Endothelial cell of umbilical vein (primary cell): ENCODE data around the gene HMGXB3. TPM values are rescaled to one million over a fixed set of nuclear protein-coding genes. Genes with fewer than 3 reads are reported as not detected.

Experiments used
- BruUV-seq: library from RNA; stranded (reverse); fragments of 400-500 nt; replicated peaks from 2 replicates; lab custom pipeline; 2021; lab: Mats Ljungman, UMichigan
- CTCF ChIA-PET: fragments of 300-600, 350-600 bp; sonication (Branson Sonifier 250); formaldehyde crosslinking; loops from one replicate; lab custom pipeline; 2021; ENCODE audit warnings: antibody characterized with exemption, inconsistent platforms; lab: Charles Lee
- POLR2A ChIA-PET: fragments of 300-600, 350-600 bp; sonication (Branson Sonifier 250); formaldehyde crosslinking; loops from one replicate; lab custom pipeline; 2021; ENCODE audit warnings: antibody characterized with exemption, inconsistent platforms; lab: Charles Lee
- DNase-seq: peaks from one replicate; pipeline ENCODE4 v3.0.0-alpha.2; 2011; ENCODE audit warnings: low read depth, low spot score
- FAIRE-seq: peaks from 2 replicates; lab custom pipeline; 2011; peaks lifted over from hg19 to GRCh38; lab: Jason Lieb, UNC
- H2AFZ ChIP-seq: 2 replicates; pipeline ENCODE4 v1.6.0; 2012; ENCODE audit warnings: low read depth, low read length, control low read depth, inconsistent platforms
- H3K27ac ChIP-seq: 2 replicates; pipeline ENCODE4 v1.5.1; 2011; ENCODE audit warnings: low read depth, mild to moderate bottlenecking, control low read depth, low read length, moderate library complexity; ENCODE audit not compliant: insufficient read depth
- H3K27me3 ChIP-seq, 2 experiments: 2 replicates each; pipeline versions ENCODE4 v1.6.0 to v1.6.1; 2011; ENCODE audit warnings: low read length in 2 of 2, mixed read lengths in 1 of 2; ENCODE audit not compliant: control insufficient read depth in 2 of 2, insufficient read depth in 2 of 2
- H3K36me3 ChIP-seq, 2 experiments: 2 replicates in 1 of 2; 3 replicates in 1 of 2; pipeline ENCODE4 v1.5.1; 2011; ENCODE audit warnings: low read length in 2 of 2, mild to moderate bottlenecking in 1 of 2, moderate library complexity in 1 of 2; ENCODE audit not compliant: control insufficient read depth in 2 of 2, insufficient read depth in 2 of 2; ENCODE audit errors: extremely low read depth in 1 of 2
- H3K4me1 ChIP-seq: 3 replicates; pipeline ENCODE4 v1.5.1; 2011; ENCODE audit warnings: mild to moderate bottlenecking, low read length; ENCODE audit not compliant: control insufficient read depth, insufficient read depth; ENCODE audit errors: extremely low read depth
- H3K4me2 ChIP-seq: 2 replicates; pipeline ENCODE4 v1.6.1; 2011; ENCODE audit warnings: low read length, control low read depth, mixed read lengths; ENCODE audit not compliant: insufficient read depth
- H3K4me3 ChIP-seq, 3 experiments: fragments of 200-600 bp in 1 of 3; sonication (generic), shearing (Covaris generic) in 1 of 3; replicated peaks in 1 of 3; 2 replicates each; pipeline ENCODE4 v1.5.1; 2011 to 2016; ENCODE audit warnings: control low read depth in 3 of 3, low read length in 3 of 3, mild to moderate bottlenecking in 2 of 3, inconsistent platforms in 1 of 3, low read depth in 1 of 3, moderate library complexity in 1 of 3; ENCODE audit not compliant: insufficient read depth in 1 of 3
- H3K79me2 ChIP-seq: 2 replicates; pipeline ENCODE4 v1.6.0; 2012; ENCODE audit warnings: low read length, inconsistent platforms; ENCODE audit not compliant: control insufficient read depth, insufficient read depth
- H3K9ac ChIP-seq: replicated peaks from 2 replicates; pipeline ENCODE3; 2011; ENCODE audit warnings: low read length, control low read depth; ENCODE audit not compliant: insufficient read depth; ENCODE audit errors: extremely low read depth
- H3K9me1 ChIP-seq: replicated peaks from 3 replicates; pipeline ENCODE4 v1.6.0; 2011; ENCODE audit warnings: mild to moderate bottlenecking, low read length; ENCODE audit not compliant: control insufficient read depth, insufficient read depth; ENCODE audit errors: extremely low read depth
- H3K9me3 ChIP-seq: replicated peaks from 2 replicates; pipeline ENCODE4 v1.5.1; 2012; ENCODE audit warnings: low read length, inconsistent platforms; ENCODE audit not compliant: control insufficient read depth, insufficient read depth
- H4K20me1 ChIP-seq: replicated peaks from 2 replicates; pipeline ENCODE3; 2011; ENCODE audit warnings: mild to moderate bottlenecking, low read length; ENCODE audit not compliant: control insufficient read depth, insufficient read depth; ENCODE audit errors: extremely low read depth
- CTCF ChIP-seq, 2 donors: IDR thresholded peaks; 1 replicate in 1 of 2; 2 replicates in 1 of 2; pipeline ENCODE4 v1.5.1; 2011; ENCODE audit warnings: low read length in 2 of 2, mild to moderate bottlenecking in 2 of 2, moderate library complexity in 2 of 2, control low read depth in 1 of 2, inconsistent platforms in 1 of 2, low read depth in 1 of 2; ENCODE audit not compliant: insufficient read depth in 1 of 2; ENCODE audit errors: extremely low read depth in 1 of 2
- MYC ChIP-seq: IDR thresholded peaks from one replicate; pipeline ENCODE4 v1.6.1; 2011; ENCODE audit warnings: mild to moderate bottlenecking, low read depth, low read length
- POLR2AphosphoS5 ChIP-seq: IDR thresholded peaks from 2 replicates; pipeline ENCODE4 v1.6.1; 2012; ENCODE audit warnings: low read depth, mild to moderate bottlenecking, control low read depth, low read length, moderate library complexity; ENCODE audit not compliant: insufficient read depth
- dilution Hi-C: fragments of 300-500 bp; cut with MboI; formaldehyde crosslinking; loops from one replicate; pipeline ENCODE4 v1.15.0; 2019; ENCODE audit warnings: low sequenced_read_pairs; ENCODE audit not compliant: extremely low pct_ligation_motif_present
- intact Hi-C: fragments of 100-400 bp; cut with micrococcal nuclease; formaldehyde crosslinking; loops from one replicate; pipeline ENCODE4 v1.10.0; 2022
- polyA plus RNA-seq, 4 experiments: library from polyadenylated mRNA; depleted of rRNA in 3 of 4; stranded (reverse) in 3 of 4; unstranded in 1 of 4; fragments of >200 nt; gene quantifications; 2 replicates each; pipeline versions ENCODE4 v1.2.1 to v1.2.3, GENCODE V29; 2011 to 2012; ENCODE audit warnings: missing spikeins in 1 of 4
- total RNA-seq: library from RNA; stranded (reverse); gene quantifications from 2 replicates; pipeline ENCODE4 v1.2.3, GENCODE V29; 2021

HMGXB3 gene
- total and polyA plus RNA-seq, 2 donors (not counting 3 experiments of a cell fraction or from before 2014, with no cell fraction given): 34.8 to 52.6 TPM

GRCh38 chr5:150075233-150075632 is 74.7 kb downstream of the HMGXB3 start:
- no peak for FAIRE-seq
- POLR2A ChIA-PET: no interaction called here

More at GRCh38 chr5:150075233-150075632, 74.7 kb downstream of the HMGXB3 start:
- Histone ChIP-seq H3K4me1 (no peaks in the 10 kb centered on the region), H3K9me3 (no peaks in the 10 kb centered on the region), H3K9ac (no peak overlapping the region), H3K4me2 (no peak overlapping the region), H3K27me3 (peaks cover 4 to 14% of the 10 kb centered on the region in 2 experiments), H3K9me1 (no peaks in the 10 kb centered on the region), H3K4me3 (no peak overlapping the region), H4K20me1 (no peaks in the 10 kb centered on the region), H3K27ac (no peak overlapping the region), H3K36me3 (no peaks in the 10 kb centered on the region), H3K79me2 (no peaks in the 10 kb centered on the region), H2AFZ (no peak overlapping the region)
- CTCF ChIA-PET: interaction anchor here (0.7 to 2.8 kb wide), 7 partner anchors 9 to 120 kb away, joined by 3 to 14 read pairs (median 3); no protein-coding TSS in a partner anchor
- BruUV-seq: no TSS peak
- no peak for DNase-seq
- intact Hi-C loops (no loop called here), dilution Hi-C loops (no loop called here)
- TF ChIP-seq POLR2AphosphoS5: no peak
- TF ChIP-seq CTCF (IDR thresholded peaks at IDR 0.05; ENCODE audit: extremely low read depth in 1 of 2, insufficient read depth in 1 of 2, low read depth in 1 of 2, low read length in 2 of 2): no peak
- TF ChIP-seq MYC: no peak
